Measurements from ENCODE around the gene SLC22A7. TPM values are rescaled to one million over a fixed set of nuclear protein-coding genes. Genes with fewer than 3 reads are reported as not detected.

SLC22A7 gene
- polyA plus RNA-seq, 1 donor (not counting 4 experiments of a cell fraction or from before 2014, with no cell fraction given) = not detected

- Histone ChIP-seq H3K27me3 (ENCODE audit: control insufficient read depth, extremely low read depth, insufficient read depth, low read length) (peaks cover 47% of the 10 kb centered on the region), H3K79me2 (ENCODE audit: control insufficient read depth, insufficient read depth, low read length) (no peaks in the 10 kb centered on the region), H3K4me1 (ENCODE audit: control insufficient read depth, extremely low read depth, insufficient read depth, low read length) (no peaks in the 10 kb centered on the region), H3K36me3 (ENCODE audit: control insufficient read depth in 2 of 2, extremely low read depth in 1 of 2, insufficient read depth in 2 of 2, low read length in 2 of 2) (no peaks in the 10 kb centered on the region), H3K9me3 (ENCODE audit: control insufficient read depth, low read depth, low read length) (no peaks in the 10 kb centered on the region), H4K20me1 (ENCODE audit: control insufficient read depth, extremely low read depth, insufficient read depth, low read length) (no peaks in the 10 kb centered on the region), H3K9ac (ENCODE audit: control insufficient read depth, extremely low read depth, insufficient read depth, low read length) (no peak overlapping the region), H3K4me3 (ENCODE audit: control insufficient read depth in 2 of 3, extremely low read depth in 1 of 3, insufficient read depth in 2 of 3, low read depth in 1 of 3, low read length in 3 of 3) (no peak overlapping the region), H3K9me1 (ENCODE audit: control insufficient read depth, extremely low read depth, insufficient read depth, low read length) (no peaks in the 10 kb centered on the region), H3K27ac (ENCODE audit: control insufficient read depth, insufficient read depth, low read length) (no peak overlapping the region), H3K4me2 (ENCODE audit: control insufficient read depth, extremely low read depth, insufficient read depth, low read depth, low read length) (no peak overlapping the region), H2AFZ (ENCODE audit: control insufficient read depth, low read length) (no peak overlapping the region)
- dilution Hi-C loops (cut with MboI; ENCODE audit: extremely low pct_ligation_motif_present, low sequenced_read_pairs) = no loop called here
- TF ChIP-seq CTCF (optimal IDR thresholded peaks at IDR 0.05 in 1 of 3, IDR thresholded peaks at IDR 0.05 in 1 of 3, conservative IDR thresholded peaks at IDR 0.05 in 1 of 3; ENCODE audit: extremely low read depth in 1 of 3, insufficient read depth in 2 of 3, low read length in 3 of 3) (no peak), EZH2 (IDR thresholded peaks at IDR 0.05; ENCODE audit: low read length) (peak; percentile 84)
- FAIRE-seq (no peak), DNase-seq (ENCODE audit: low read depth, low spot score) (no peak)
Observed at GRCh38 chr6:43274916-43275597, 23.0 kb upstream of the SLC22A7 start.

GRCh38 chr6:43275801-43276576 lies 22.1 kb upstream of the SLC22A7 start:
- no peaks in the 10 kb centered on the region for H3K4me1 ChIP-seq (ENCODE audit: control insufficient read depth, extremely low read depth, insufficient read depth, low read length)
- peak; percentile 46 for TF ChIP-seq EZH2 (IDR thresholded peaks at IDR 0.05; ENCODE audit: low read length)
- TF ChIP-seq CTCF (optimal IDR thresholded peaks at IDR 0.05 in 1 of 3, IDR thresholded peaks at IDR 0.05 in 1 of 3, conservative IDR thresholded peaks at IDR 0.05 in 1 of 3; ENCODE audit: extremely low read depth in 1 of 3, insufficient read depth in 2 of 3, low read length in 3 of 3) = no peak
- H3K79me2 ChIP-seq (ENCODE audit: control insufficient read depth, insufficient read depth, low read length) = no peaks in the 10 kb centered on the region
- H3K9me1 ChIP-seq (ENCODE audit: control insufficient read depth, extremely low read depth, insufficient read depth, low read length) = no peaks in the 10 kb centered on the region
- no peaks in the 10 kb centered on the region for H3K36me3 ChIP-seq (ENCODE audit: control insufficient read depth in 2 of 2, extremely low read depth in 1 of 2, insufficient read depth in 2 of 2, low read length in 2 of 2)
- DNase-seq (ENCODE audit: low read depth, low spot score) = no peak
- H3K27me3 ChIP-seq (ENCODE audit: control insufficient read depth, extremely low read depth, insufficient read depth, low read length) = peaks cover 47% of the 10 kb centered on the region
- FAIRE-seq = no peak
- H3K4me3 ChIP-seq (ENCODE audit: control insufficient read depth in 2 of 3, extremely low read depth in 1 of 3, insufficient read depth in 2 of 3, low read depth in 1 of 3, low read length in 3 of 3) = no peak overlapping the region
- H3K4me2 ChIP-seq (ENCODE audit: control insufficient read depth, extremely low read depth, insufficient read depth, low read depth, low read length) = no peak overlapping the region
- no peak overlapping the region for H3K9ac ChIP-seq (ENCODE audit: control insufficient read depth, extremely low read depth, insufficient read depth, low read length)
- dilution Hi-C loops (cut with MboI; ENCODE audit: extremely low pct_ligation_motif_present, low sequenced_read_pairs) = no loop called here
- H3K9me3 ChIP-seq (ENCODE audit: control insufficient read depth, low read depth, low read length) = no peaks in the 10 kb centered on the region
- H4K20me1 ChIP-seq (ENCODE audit: control insufficient read depth, extremely low read depth, insufficient read depth, low read length) = no peaks in the 10 kb centered on the region
- no peak overlapping the region for H2AFZ ChIP-seq (ENCODE audit: control insufficient read depth, low read length)
- no peak overlapping the region for H3K27ac ChIP-seq (ENCODE audit: control insufficient read depth, insufficient read depth, low read length)
